Fibroblast of lung (primary cell): ENCODE results near the gene CACNG4. TPM values are rescaled to one million over a fixed set of nuclear protein-coding genes. Genes with fewer than 3 reads are reported as not detected.

Experiments used
- DNase-seq, 2 donors: peaks; one replicate each; pipeline versions ENCODE4 v3.0.0 to v3.0.0-alpha.2; 2010; ENCODE audit warnings: low read depth in 2 of 2
- H2AFZ ChIP-seq: 2 replicates; pipeline ENCODE4 v1.5.1; 2012; ENCODE audit warnings: low read length, control low read depth, inconsistent platforms
- H3K27ac ChIP-seq: 2 replicates; pipeline ENCODE4 v1.5.1; 2011; ENCODE audit warnings: low read length, control low read depth; ENCODE audit not compliant: insufficient read depth
- H3K27me3 ChIP-seq: 2 replicates; pipeline ENCODE4 v1.5.1; 2011; ENCODE audit warnings: mild to moderate bottlenecking, low read length; ENCODE audit not compliant: control insufficient read depth, insufficient read depth
- H3K36me3 ChIP-seq: 2 replicates; pipeline ENCODE4 v1.5.1; 2011; ENCODE audit warnings: low read length; ENCODE audit not compliant: control insufficient read depth, insufficient read depth
- H3K4me1 ChIP-seq: 2 replicates; pipeline ENCODE4 v1.5.1; 2011; ENCODE audit warnings: low read length; ENCODE audit not compliant: control insufficient read depth, insufficient read depth; ENCODE audit errors: extremely low read depth
- H3K4me2 ChIP-seq: 2 replicates; pipeline ENCODE4 v1.5.1; 2011; ENCODE audit warnings: low read length, control low read depth; ENCODE audit not compliant: insufficient read depth; ENCODE audit errors: extremely low read depth
- H3K4me3 ChIP-seq, 4 experiments: fragments of 200-600 bp in 1 of 4; sonication (generic) in 1 of 4; replicated peaks in 1 of 4; 2 replicates each; pipeline ENCODE4 v1.5.1; 2011 to 2016; ENCODE audit warnings: low read length in 4 of 4, low read depth in 3 of 4, mild to moderate bottlenecking in 3 of 4, control low read depth in 2 of 4, inconsistent platforms in 1 of 4, mixed read lengths in 1 of 4; ENCODE audit not compliant: insufficient read depth in 1 of 4; ENCODE audit errors: control extremely low read depth in 1 of 4
- H3K79me2 ChIP-seq: 2 replicates; pipeline ENCODE4 v1.5.1; 2012; ENCODE audit warnings: mild to moderate bottlenecking, low read length, inconsistent platforms; ENCODE audit not compliant: control insufficient read depth, insufficient read depth
- H3K9ac ChIP-seq: 2 replicates; pipeline ENCODE4 v1.5.1; 2011; ENCODE audit warnings: mild to moderate bottlenecking, low read length, control low read depth; ENCODE audit not compliant: insufficient read depth
- H3K9me3 ChIP-seq: 2 replicates; pipeline ENCODE4 v1.5.1; 2012; ENCODE audit warnings: low read depth, low read length; ENCODE audit not compliant: control insufficient read depth, insufficient read depth
- H4K20me1 ChIP-seq: 2 replicates; pipeline ENCODE4 v1.5.1; 2011; ENCODE audit warnings: low read length; ENCODE audit not compliant: control insufficient read depth, insufficient read depth; ENCODE audit errors: extremely low read depth
- EZH2 ChIP-seq: IDR thresholded peaks from 2 replicates; pipeline ENCODE4 v1.5.1; 2012; ENCODE audit warnings: low read length, control low read depth, mild to moderate bottlenecking; ENCODE audit errors: missing control alignments
- polyA plus RNA-seq, 2 donors: library from polyadenylated mRNA; depleted of rRNA in 1 of 2; stranded (reverse) in 1 of 2; unstranded in 1 of 2; fragments of >200 nt; gene quantifications; 2 replicates each; pipeline ENCODE4 v1.2.1, GENCODE V29; 2011 to 2012; ENCODE audit warnings: missing spikeins in 1 of 2
- total RNA-seq: library from RNA; depleted of rRNA; stranded (reverse); fragments of >200 nt; gene quantifications from 2 replicates; pipeline ENCODE4 v1.2.1, GENCODE V29; 2014
- TF ChIP-seq, protein P1 (sequence below), 2 donors: IDR thresholded peaks in 1 of 2; conservative IDR thresholded peaks in 1 of 2; 1 replicate in 1 of 2; 2 replicates in 1 of 2; pipeline ENCODE4 v1.5.1; 2011 to 2012; ENCODE audit warnings: low read length in 2 of 2, control low read depth in 1 of 2, inconsistent platforms in 1 of 2, low read depth in 1 of 2, mild to moderate bottlenecking in 1 of 2

The CACNG4 gene
- total and polyA plus RNA-seq, 2 donors (not counting 1 experiment from before 2014, with no cell fraction given): not detected

DNA sequence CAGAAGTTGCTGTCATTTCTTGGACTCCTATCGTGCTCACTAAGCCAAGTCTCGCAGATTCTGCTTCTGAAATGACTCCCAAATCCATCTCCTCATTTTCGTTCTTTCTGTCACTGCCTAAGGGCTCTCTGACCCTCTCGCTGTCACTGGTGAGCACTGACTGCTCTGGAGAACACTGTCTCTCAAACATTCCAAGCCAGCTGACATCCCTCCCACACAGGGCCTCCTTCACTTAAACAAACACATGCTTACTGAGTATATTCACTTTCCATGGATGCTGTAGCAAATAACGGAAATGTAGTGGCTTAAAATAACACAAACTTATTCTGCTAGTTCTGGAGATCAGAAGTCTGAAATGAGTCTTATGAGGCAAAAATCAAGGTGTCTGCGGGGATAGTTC, 98.6 kb downstream of the CACNG4 start:
- H4K20me1 ChIP-seq: no peaks in the 10 kb centered on the region
- no peak overlapping the region for H3K27ac ChIP-seq
- no peaks in the 10 kb centered on the region for H3K9me3 ChIP-seq
- H3K27me3 ChIP-seq: no peaks in the 10 kb centered on the region
- H3K4me2 ChIP-seq: no peak overlapping the region
- no peak for TF ChIP-seq EZH2
- TF ChIP-seq, protein P1, sequence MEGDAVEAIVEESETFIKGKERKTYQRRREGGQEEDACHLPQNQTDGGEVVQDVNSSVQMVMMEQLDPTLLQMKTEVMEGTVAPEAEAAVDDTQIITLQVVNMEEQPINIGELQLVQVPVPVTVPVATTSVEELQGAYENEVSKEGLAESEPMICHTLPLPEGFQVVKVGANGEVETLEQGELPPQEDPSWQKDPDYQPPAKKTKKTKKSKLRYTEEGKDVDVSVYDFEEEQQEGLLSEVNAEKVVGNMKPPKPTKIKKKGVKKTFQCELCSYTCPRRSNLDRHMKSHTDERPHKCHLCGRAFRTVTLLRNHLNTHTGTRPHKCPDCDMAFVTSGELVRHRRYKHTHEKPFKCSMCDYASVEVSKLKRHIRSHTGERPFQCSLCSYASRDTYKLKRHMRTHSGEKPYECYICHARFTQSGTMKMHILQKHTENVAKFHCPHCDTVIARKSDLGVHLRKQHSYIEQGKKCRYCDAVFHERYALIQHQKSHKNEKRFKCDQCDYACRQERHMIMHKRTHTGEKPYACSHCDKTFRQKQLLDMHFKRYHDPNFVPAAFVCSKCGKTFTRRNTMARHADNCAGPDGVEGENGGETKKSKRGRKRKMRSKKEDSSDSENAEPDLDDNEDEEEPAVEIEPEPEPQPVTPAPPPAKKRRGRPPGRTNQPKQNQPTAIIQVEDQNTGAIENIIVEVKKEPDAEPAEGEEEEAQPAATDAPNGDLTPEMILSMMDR (conservative IDR thresholded peaks at IDR 0.05 in 1 of 2, IDR thresholded peaks at IDR 0.05 in 1 of 2; ENCODE audit: low read depth in 1 of 2, low read length in 2 of 2): no peak
- H3K4me3 ChIP-seq: no peak overlapping the region
- H3K79me2 ChIP-seq: no peaks in the 10 kb centered on the region
- H2AFZ ChIP-seq: no peak overlapping the region
- DNase-seq: no peak
- H3K36me3 ChIP-seq: no peaks in the 10 kb centered on the region
- H3K9ac ChIP-seq: no peak overlapping the region
- no peaks in the 10 kb centered on the region for H3K4me1 ChIP-seq

DNA sequence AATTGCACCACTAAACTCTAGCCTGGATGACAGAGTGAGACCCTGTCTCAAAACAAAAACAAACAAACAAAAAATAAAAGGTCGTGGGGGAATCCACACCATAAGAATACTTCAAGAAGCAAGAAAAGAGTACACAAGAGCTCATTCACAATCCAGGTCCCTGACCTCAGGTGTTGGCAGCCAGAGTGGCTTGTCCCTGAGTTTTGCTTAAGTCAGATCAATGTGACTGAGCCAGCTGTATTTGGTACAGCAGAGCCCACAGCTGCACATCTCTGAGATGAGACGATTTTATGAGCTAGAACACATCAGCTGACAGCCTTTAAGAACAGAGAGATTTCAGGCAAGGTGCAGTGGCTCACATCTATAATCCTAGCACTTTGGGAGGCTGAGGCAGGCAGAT, 102.2 kb downstream of the CACNG4 start:
- Histone ChIP-seq H2AFZ (no peak overlapping the region), H3K4me1 (no peaks in the 10 kb centered on the region), H3K27me3 (no peaks in the 10 kb centered on the region)

DNA sequence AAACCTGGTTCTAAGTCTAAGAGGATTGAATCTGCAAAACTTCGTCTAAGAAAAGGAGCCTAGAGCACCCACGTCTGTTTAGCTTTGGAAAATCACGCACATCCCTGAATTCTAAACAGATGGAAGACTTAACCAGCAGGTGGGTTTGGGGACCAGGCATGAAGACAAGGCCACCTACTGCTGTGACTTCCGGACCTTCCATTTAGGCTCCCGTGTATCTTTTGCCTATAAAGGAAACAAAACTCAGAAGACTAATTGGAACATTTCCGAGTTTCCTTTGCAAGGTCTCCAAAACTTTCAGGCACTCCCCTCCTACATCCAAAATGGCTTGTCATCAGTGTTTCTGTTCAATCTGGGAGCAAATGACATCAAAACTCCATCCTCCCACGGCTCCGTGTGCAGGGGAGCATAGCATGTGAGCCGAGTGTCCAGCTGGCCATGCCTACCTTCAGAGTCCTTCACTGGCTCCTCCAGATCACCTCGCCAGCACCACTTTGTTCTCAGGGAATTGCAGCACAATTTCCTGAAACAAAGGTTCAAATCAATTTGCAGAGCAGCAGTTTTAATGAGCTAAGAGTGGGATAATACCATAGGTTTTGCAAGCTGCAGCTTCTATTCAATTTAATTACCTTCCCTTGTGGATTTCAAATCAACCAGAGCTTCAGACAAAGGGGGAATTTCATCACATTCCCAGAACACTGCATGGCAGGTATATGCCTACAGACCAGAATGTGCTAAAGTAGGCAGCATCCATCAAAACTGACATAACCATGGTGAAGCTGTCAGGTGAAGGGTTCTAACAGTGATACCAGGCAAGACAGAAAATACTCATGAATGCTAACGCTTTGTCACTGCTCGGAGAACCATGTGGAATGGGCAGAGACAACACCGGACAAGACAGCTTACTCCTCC, 103.3 kb downstream of the CACNG4 start:
- DNase-seq: no peak
- Histone ChIP-seq H3K4me2 (no peak overlapping the region), H3K4me3 (no peak overlapping the region), H3K4me1 (no peaks in the 10 kb centered on the region), H4K20me1 (no peaks in the 10 kb centered on the region), H3K79me2 (no peaks in the 10 kb centered on the region), H3K36me3 (no peaks in the 10 kb centered on the region), H3K27me3 (no peaks in the 10 kb centered on the region), H3K9ac (no peak overlapping the region), H3K9me3 (no peaks in the 10 kb centered on the region), H3K27ac (no peak overlapping the region), H2AFZ (no peak overlapping the region)
- TF ChIP-seq, protein P1 (conservative IDR thresholded peaks at IDR 0.05 in 1 of 2, IDR thresholded peaks at IDR 0.05 in 1 of 2; ENCODE audit: low read depth in 1 of 2, low read length in 2 of 2): no peak
- TF ChIP-seq EZH2: no peak

More for the DNA sequence above, 102.2 kb downstream of the CACNG4 start:
- H3K4me2 ChIP-seq: no peak overlapping the region
- H3K36me3 ChIP-seq: no peaks in the 10 kb centered on the region
- no peak overlapping the region for H3K4me3 ChIP-seq
- no peak overlapping the region for H3K27ac ChIP-seq
- H3K9me3 ChIP-seq: no peaks in the 10 kb centered on the region
- no peaks in the 10 kb centered on the region for H4K20me1 ChIP-seq
- TF ChIP-seq, protein P1 (conservative IDR thresholded peaks at IDR 0.05 in 1 of 2, IDR thresholded peaks at IDR 0.05 in 1 of 2; ENCODE audit: low read depth in 1 of 2, low read length in 2 of 2): no peak
- no peak for TF ChIP-seq EZH2
- no peak for DNase-seq
- H3K9ac ChIP-seq: no peak overlapping the region
- no peaks in the 10 kb centered on the region for H3K79me2 ChIP-seq
